Uterus (tissue), 4 donors: ENCODE measurements around the gene ADGRF4. TPM values are rescaled to one million over a fixed set of nuclear protein-coding genes. Genes with fewer than 3 reads are reported as not detected.
"Not testable (repeated sequence)": the region's sequence is repeated elsewhere in the genome, so short reads cannot be mapped to it uniquely, and the experiment has no call there.

Experiments used
- DNase-seq, 2 donors: peaks; one replicate each; pipeline ENCODE4 v3.0.0-alpha.2; 2019 to 2020
- H3K27ac ChIP-seq, 2 donors: fragments of 200-600 bp; sonication (generic); 1 replicate in 1 of 2; 2 replicates in 1 of 2; pipeline ENCODE4 v1.5.1; 2016 to 2018
- H3K27me3 ChIP-seq, 2 donors: fragments of 200-600 bp; sonication (generic); one replicate each; pipeline ENCODE4 v1.5.1; 2018 to 2019; ENCODE audit warnings: control low read depth in 1 of 2
- H3K36me3 ChIP-seq, 2 donors: fragments of 200-600 bp; sonication (generic); one replicate each; pipeline ENCODE4 v1.5.1; 2019; ENCODE audit warnings: control low read depth in 1 of 2
- H3K4me1 ChIP-seq, 2 donors: fragments of 200-600 bp; sonication (generic); one replicate each; pipeline ENCODE4 v1.5.1; 2018 to 2019; ENCODE audit warnings: control low read depth in 1 of 2
- H3K4me3 ChIP-seq, 2 donors: fragments of 200-600 bp; sonication (generic); 1 replicate in 1 of 2; 2 replicates in 1 of 2; pipeline ENCODE4 v1.5.1; 2018 to 2019; ENCODE audit warnings: mild to moderate bottlenecking in 1 of 2
- H3K9me3 ChIP-seq, 2 donors: fragments of 200-600 bp; sonication (generic); one replicate each; pipeline ENCODE4 v1.5.1; 2019; ENCODE audit warnings: control low read depth in 1 of 2
- POLR2A ChIP-seq, 2 donors: fragments of 450-650 bp; IDR thresholded peaks; one replicate each; pipeline ENCODE4 v1.6.1; 2016; ENCODE audit warnings: antibody characterized with exemption in 2 of 2, mild to moderate bottlenecking in 1 of 2, moderate library complexity in 1 of 2
- intact Hi-C: fragments of 100-400 bp; cut with DNase I; formaldehyde crosslinking; loops from one replicate; pipeline ENCODE4 v1.15.1; 2023; ENCODE audit warnings: low total_unique reads
- total RNA-seq, 4 donors: library from RNA; depleted of rRNA in 3 of 4; stranded (reverse); fragments of >200 nt in 3 of 4; gene quantifications; one replicate each; pipeline versions ENCODE4 v1.1.0 to v1.2.4, GENCODE V29; 2014 to 2023
- TF ChIP-seq, protein P1 (sequence below), 4 experiments: fragments of 200-600 bp in 2 of 4; fragments of 450-650 bp in 2 of 4; sonication (generic) in 2 of 4; IDR thresholded peaks; one replicate each; pipeline ENCODE4 v1.5.1; 2016 to 2019; ENCODE audit warnings: antibody characterized with exemption in 4 of 4, mild to moderate bottlenecking in 2 of 4, moderate library complexity in 1 of 4
- donor health status: DM: yes; HTN: yes; CAD: no.

The ADGRF4 gene
- total RNA-seq, 4 donors from 2014 or later: 0.24 TPM; not detected in 3

DNA sequence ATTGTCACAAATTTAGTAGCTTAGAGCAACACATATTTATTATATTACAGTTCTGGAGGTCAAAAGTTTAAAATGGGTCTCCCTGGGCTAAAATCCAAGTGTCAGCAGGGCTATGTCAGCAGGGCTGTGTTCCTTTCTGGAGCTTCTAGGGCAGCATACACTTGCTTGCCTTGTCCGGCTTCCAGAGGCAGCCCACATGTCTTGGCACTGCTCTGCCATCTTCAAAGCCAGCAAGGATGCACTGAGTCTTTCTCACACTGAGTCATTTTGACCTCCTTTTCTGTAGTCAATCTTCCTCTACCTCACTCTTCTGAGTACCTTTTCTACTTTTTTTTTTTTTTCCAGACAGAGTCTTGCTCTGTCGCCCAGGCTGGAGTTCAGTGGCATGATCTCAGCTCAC lies 39.0 kb downstream of the ADGRF4 start:
- Histone ChIP-seq H3K9me3 (no peaks in the 10 kb centered on the region), H3K27ac (no peak overlapping the region), H3K27me3 (no peaks in the 10 kb centered on the region), H3K4me3 (no peak overlapping the region), H3K4me1 (no peaks in the 10 kb centered on the region), H3K36me3 (no peaks in the 10 kb centered on the region)
- DNase-seq: no peak
- intact Hi-C loops: no loop called here
- TF ChIP-seq, protein P1, sequence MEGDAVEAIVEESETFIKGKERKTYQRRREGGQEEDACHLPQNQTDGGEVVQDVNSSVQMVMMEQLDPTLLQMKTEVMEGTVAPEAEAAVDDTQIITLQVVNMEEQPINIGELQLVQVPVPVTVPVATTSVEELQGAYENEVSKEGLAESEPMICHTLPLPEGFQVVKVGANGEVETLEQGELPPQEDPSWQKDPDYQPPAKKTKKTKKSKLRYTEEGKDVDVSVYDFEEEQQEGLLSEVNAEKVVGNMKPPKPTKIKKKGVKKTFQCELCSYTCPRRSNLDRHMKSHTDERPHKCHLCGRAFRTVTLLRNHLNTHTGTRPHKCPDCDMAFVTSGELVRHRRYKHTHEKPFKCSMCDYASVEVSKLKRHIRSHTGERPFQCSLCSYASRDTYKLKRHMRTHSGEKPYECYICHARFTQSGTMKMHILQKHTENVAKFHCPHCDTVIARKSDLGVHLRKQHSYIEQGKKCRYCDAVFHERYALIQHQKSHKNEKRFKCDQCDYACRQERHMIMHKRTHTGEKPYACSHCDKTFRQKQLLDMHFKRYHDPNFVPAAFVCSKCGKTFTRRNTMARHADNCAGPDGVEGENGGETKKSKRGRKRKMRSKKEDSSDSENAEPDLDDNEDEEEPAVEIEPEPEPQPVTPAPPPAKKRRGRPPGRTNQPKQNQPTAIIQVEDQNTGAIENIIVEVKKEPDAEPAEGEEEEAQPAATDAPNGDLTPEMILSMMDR (IDR thresholded peaks at IDR 0.05): no peak
- no peak for TF ChIP-seq POLR2A (IDR thresholded peaks at IDR 0.05)

DNA sequence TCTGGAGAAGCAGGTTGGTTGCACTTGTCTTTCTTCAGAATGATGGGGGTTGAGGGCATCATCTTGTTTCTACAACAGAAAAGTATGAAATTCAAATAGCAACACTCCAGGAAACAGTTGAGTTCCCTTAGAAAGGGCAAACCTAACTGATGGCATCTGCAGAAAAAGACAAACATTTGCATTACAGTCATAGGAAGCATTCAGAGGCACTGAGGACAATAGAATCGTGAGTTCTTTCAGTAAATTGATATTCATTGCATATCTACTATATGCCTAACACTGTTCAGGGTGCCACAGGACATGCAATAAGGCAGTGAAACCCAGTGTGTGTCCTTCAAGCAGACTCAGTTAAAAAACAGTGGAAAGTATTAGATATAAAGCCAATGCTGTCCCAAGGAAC lies 42.3 kb downstream of the ADGRF4 start:
- Histone ChIP-seq H3K27ac (no peak overlapping the region), H3K9me3 (no peaks in the 10 kb centered on the region), H3K4me1 (no peaks in the 10 kb centered on the region), H3K36me3 (no peaks in the 10 kb centered on the region), H3K27me3 (no peaks in the 10 kb centered on the region), H3K4me3 (no peak overlapping the region)
- no peak for TF ChIP-seq POLR2A (IDR thresholded peaks at IDR 0.05)
- TF ChIP-seq, protein P1 (IDR thresholded peaks at IDR 0.05): no peak
- intact Hi-C loops: no loop called here
- no peak for DNase-seq

DNA sequence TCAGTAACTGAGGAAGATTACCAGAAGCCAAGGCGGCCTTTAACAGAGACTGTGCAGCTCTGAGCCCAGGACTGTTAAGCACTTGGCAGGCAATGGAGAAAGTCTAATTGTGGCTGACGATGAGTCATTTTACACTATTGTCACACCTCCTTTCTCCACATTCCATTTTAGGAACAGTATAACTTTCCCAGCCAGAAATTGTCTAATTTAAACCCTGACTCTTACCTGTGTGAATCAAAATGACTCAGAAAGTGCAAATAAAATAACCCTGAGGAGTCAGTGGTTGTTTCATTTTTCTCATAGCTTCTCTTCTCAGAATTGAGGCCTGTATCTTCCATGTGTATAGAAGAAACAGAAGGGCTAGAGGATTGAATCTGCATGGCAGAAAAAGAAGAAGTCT lies 43.4 kb downstream of the ADGRF4 start:
- intact Hi-C loops: no loop called here
- Histone ChIP-seq H3K36me3 (no peaks in the 10 kb centered on the region), H3K27me3 (no peaks in the 10 kb centered on the region), H3K4me1 (no peaks in the 10 kb centered on the region), H3K4me3 (no peak overlapping the region), H3K27ac (no peak overlapping the region), H3K9me3 (no peaks in the 10 kb centered on the region)
- TF ChIP-seq, protein P1 (IDR thresholded peaks at IDR 0.05): no peak
- no peak for TF ChIP-seq POLR2A (IDR thresholded peaks at IDR 0.05)
- DNase-seq: no peak

DNA sequence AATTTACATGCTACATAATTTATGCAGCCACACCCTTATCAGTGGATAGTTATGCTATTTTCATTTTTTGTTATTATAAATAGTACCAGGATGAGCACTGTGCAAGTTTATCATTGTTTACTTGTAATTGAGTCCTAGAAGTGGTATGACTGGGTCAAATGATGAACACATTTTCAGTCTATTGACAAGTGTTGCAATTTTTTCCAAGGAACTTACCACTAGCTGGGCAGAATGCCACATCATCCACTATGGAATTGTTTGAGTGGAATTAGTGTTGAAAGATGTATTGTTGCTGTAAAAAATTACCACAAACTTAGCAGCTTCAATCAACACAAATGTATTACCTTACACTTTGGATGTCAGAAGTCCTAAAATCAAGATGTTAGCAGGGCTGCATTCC lies 45.4 kb downstream of the ADGRF4 start:
- Histone ChIP-seq H3K36me3 (no peaks in the 10 kb centered on the region), H3K4me3 (no peak overlapping the region), H3K9me3 (no peaks in the 10 kb centered on the region), H3K27ac (no peak overlapping the region), H3K27me3 (no peaks in the 10 kb centered on the region), H3K4me1 (no peaks in the 10 kb centered on the region)
- TF ChIP-seq POLR2A (IDR thresholded peaks at IDR 0.05): no peak
- TF ChIP-seq, protein P1 (IDR thresholded peaks at IDR 0.05): no peak
- no peak for DNase-seq
- intact Hi-C loops: no loop called here

DNA sequence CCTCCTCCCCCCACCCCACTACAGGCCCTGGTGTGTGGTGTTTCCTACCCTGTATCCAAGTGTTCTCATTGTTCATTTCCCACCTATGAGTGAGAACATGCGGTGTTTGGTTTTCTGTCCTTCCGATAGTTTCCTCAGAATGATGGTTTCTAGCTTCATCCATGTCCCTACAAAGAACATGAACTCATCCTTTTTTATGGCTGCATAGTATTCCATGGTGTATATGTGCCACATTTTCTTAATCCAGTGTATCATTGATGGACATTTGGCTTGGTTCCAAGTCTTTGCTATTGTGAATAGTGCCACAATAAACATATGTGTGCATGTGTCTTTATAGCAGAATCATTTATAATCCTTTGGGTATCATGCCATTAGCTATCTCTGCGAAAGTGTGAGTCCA lies 46.9 kb downstream of the ADGRF4 start:
- H3K27me3 ChIP-seq, H3K4me1 ChIP-seq, H3K4me3 ChIP-seq, H3K9me3 ChIP-seq, H3K27ac ChIP-seq, intact Hi-C loops, DNase-seq, H3K36me3 ChIP-seq: not testable (repeated sequence)

DNA sequence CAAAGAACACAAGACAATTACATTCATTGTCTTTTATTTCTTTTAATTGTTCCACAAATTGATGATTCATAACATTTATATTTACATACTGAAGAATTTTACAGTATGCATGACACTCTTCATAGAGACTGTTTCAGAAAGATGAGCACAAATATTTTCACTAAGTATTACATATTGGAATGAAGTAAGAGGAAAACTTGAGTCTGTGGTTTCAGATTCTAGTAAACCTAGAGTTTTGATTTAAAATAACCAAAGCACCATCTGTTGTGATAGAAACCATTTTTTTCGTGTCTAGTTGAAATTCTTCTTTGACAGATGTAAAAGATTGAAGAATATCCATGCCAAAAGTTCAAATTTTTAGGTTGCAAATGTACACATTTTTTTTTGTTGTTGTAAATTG lies 51.4 kb downstream of the ADGRF4 start:
- TF ChIP-seq, protein P1 (IDR thresholded peaks at IDR 0.05): no peak
- TF ChIP-seq POLR2A (IDR thresholded peaks at IDR 0.05): no peak
- no peak overlapping the region for H3K4me3 ChIP-seq
- no peaks in the 10 kb centered on the region for H3K9me3 ChIP-seq
- DNase-seq: no peak
- intact Hi-C loops: no loop called here
- no peaks in the 10 kb centered on the region for H3K4me1 ChIP-seq
- H3K36me3 ChIP-seq: no peaks in the 10 kb centered on the region
- H3K27ac ChIP-seq: no peak overlapping the region
- H3K27me3 ChIP-seq: no peaks in the 10 kb centered on the region
